GM23338 (cell line): ENCODE data around the gene ZFYVE28. TPM values are rescaled to one million over a fixed set of nuclear protein-coding genes. Genes with fewer than 3 reads are reported as not detected.

Source experiments
- ATAC-seq: fragments of 200-7000 bp; cut with Tn5 transposase; 3 replicates; pipeline ENCODE4 v1.9.1; 2020
- DNase-seq: peaks from one replicate; pipeline ENCODE4 v3.0.0-alpha.2; 2015; ENCODE audit warnings: low spot score
- H2AFZ ChIP-seq: fragments of 200-600 bp; sonication (generic); 2 replicates; pipeline ENCODE4 v1.8.0; 2016; ENCODE audit warnings: antibody characterized with exemption, mild to moderate bottlenecking, moderate library complexity
- H3F3A ChIP-seq: fragments of 200-600 bp; sonication (generic); replicated peaks from 2 replicates; pipeline ENCODE4 v1.8.0; 2017; ENCODE audit warnings: antibody characterized with exemption, mixed run types, low read depth
- H3K27ac ChIP-seq: fragments of 200-600 bp; sonication (generic); 2 replicates; pipeline ENCODE4 v1.6.1; 2016; ENCODE audit warnings: low read depth
- H3K27me3 ChIP-seq: fragments of 200-600 bp; sonication (generic); 2 replicates; pipeline ENCODE4 v1.8.0; 2016; ENCODE audit warnings: mild to moderate bottlenecking, mixed run types, moderate library complexity; ENCODE audit not compliant: insufficient read depth
- H3K36me3 ChIP-seq: fragments of 200-600 bp; sonication (generic); 2 replicates; pipeline ENCODE4 v1.8.0; 2016; ENCODE audit warnings: mild to moderate bottlenecking; ENCODE audit not compliant: insufficient read depth
- H3K4me1 ChIP-seq: fragments of 200-600 bp; sonication (generic); 2 replicates; pipeline ENCODE4 v1.8.0; 2016; ENCODE audit warnings: mild to moderate bottlenecking, moderate library complexity; ENCODE audit not compliant: insufficient read depth
- H3K4me2 ChIP-seq: fragments of 200-600 bp; sonication (generic); 2 replicates; pipeline ENCODE4 v1.7.1; 2017; ENCODE audit warnings: mixed run types
- H3K4me3 ChIP-seq: fragments of 200-600 bp; sonication (generic); 2 replicates; pipeline ENCODE4 v1.6.1; 2016; ENCODE audit warnings: mixed run types
- H3K79me2 ChIP-seq: fragments of 200-600 bp; sonication (generic); replicated peaks from 2 replicates; pipeline ENCODE4 v1.8.0; 2017; ENCODE audit warnings: mild to moderate bottlenecking; ENCODE audit not compliant: insufficient read depth
- H3K9me2 ChIP-seq: fragments of 200-600 bp; sonication (generic); 2 replicates; pipeline ENCODE4 v1.8.0; 2017; ENCODE audit not compliant: insufficient read depth
- H4K20me1 ChIP-seq: fragments of 200-600 bp; sonication (generic); replicated peaks from 2 replicates; pipeline ENCODE4 v1.8.0; 2017; ENCODE audit warnings: mild to moderate bottlenecking; ENCODE audit not compliant: insufficient read depth
- H3K27ac Mint-ChIP-seq: 2 replicates; pipeline ENCODE4 v1.8.0; 2020; ENCODE audit warnings: inconsistent platforms, mild to moderate bottlenecking, moderate library complexity, mixed read lengths
- H3K27me3 Mint-ChIP-seq: 3 replicates; pipeline ENCODE4 v1.8.0; 2022; ENCODE audit warnings: low read depth, mild to moderate bottlenecking, moderate library complexity, mixed read lengths, inconsistent platforms; ENCODE audit not compliant: insufficient read depth, poor library complexity
- H3K36me3 Mint-ChIP-seq: 3 replicates; pipeline ENCODE4 v1.8.0; 2021; ENCODE audit warnings: low read depth, mild to moderate bottlenecking, inconsistent platforms, moderate library complexity, mixed read lengths
- H3K4me1 Mint-ChIP-seq: 3 replicates; pipeline ENCODE4 v1.8.0; 2020; ENCODE audit warnings: mild to moderate bottlenecking, inconsistent platforms, mixed read lengths
- H3K4me3 Mint-ChIP-seq: 3 replicates; pipeline ENCODE4 v1.8.0; 2021; ENCODE audit warnings: moderate library complexity, mild to moderate bottlenecking, inconsistent platforms, mixed read lengths
- H3K9me3 Mint-ChIP-seq: 3 replicates; pipeline ENCODE4 v1.8.0; 2020; ENCODE audit warnings: moderate library complexity, mild to moderate bottlenecking, inconsistent platforms, mixed read lengths
- CREB1 ChIP-seq: fragments of 250-450 bp; sonication (Bioruptor Pico); IDR thresholded peaks from 2 replicates; pipeline ENCODE4 v1.5.0; 2020; ENCODE audit warnings: low read depth, mild to moderate bottlenecking, moderate library complexity
- EZH2 ChIP-seq: fragments of 200-600 bp; sonication (generic); IDR thresholded peaks from one replicate; pipeline ENCODE4 v1.8.0; 2017; ENCODE audit warnings: antibody characterized with exemption, mild to moderate bottlenecking, low read depth; ENCODE audit not compliant: unreplicated experiment
- EZH2phosphoT487 ChIP-seq: fragments of 200-600 bp; sonication (generic); IDR thresholded peaks from one replicate; pipeline ENCODE4 v1.8.1; 2018; ENCODE audit warnings: antibody characterized with exemption; ENCODE audit not compliant: unreplicated experiment
- JUNB ChIP-seq: IDR thresholded peaks from one replicate; pipeline ENCODE4 v1.6.1; 2016; ENCODE audit warnings: antibody characterized with exemption; ENCODE audit not compliant: unreplicated experiment
- NANOG ChIP-seq: IDR thresholded peaks from 2 replicates; pipeline ENCODE4 v1.6.1; 2016; ENCODE audit warnings: antibody characterized with exemption, borderline replicate concordance
- POLR2AphosphoS5 ChIP-seq: IDR thresholded peaks from 2 replicates; pipeline ENCODE4 v1.6.1; 2016; ENCODE audit warnings: antibody characterized with exemption, low read depth
- STAT1 ChIP-seq: IDR thresholded peaks from one replicate; pipeline ENCODE4 v1.6.1; 2016; ENCODE audit warnings: antibody characterized with exemption; ENCODE audit not compliant: unreplicated experiment
- ZNF114 ChIP-seq: fragments of 250-450 bp; sonication (Bioruptor Pico); IDR thresholded peaks from 2 replicates; pipeline ENCODE4 v1.5.0; 2020; ENCODE audit warnings: mild to moderate bottlenecking, moderate library complexity
- polyA plus RNA-seq: library from polyadenylated mRNA; unstranded; fragments of >200 nt; fragmentation: Nextera tagmentation; extraction: Ambion mirVana; gene quantifications from 2 replicates; pipeline ENCODE4 v1.2.1, GENCODE V29; 2016
- total RNA-seq: library from RNA; depleted of rRNA; stranded (reverse); fragments of >200 nt; shearing (Covaris generic); gene quantifications from 2 replicates; pipeline ENCODE4 v1.2.3, GENCODE V29; 2014
- TF ChIP-seq, protein P1 (sequence below): fragments of 250-450 bp; sonication (Bioruptor Pico); IDR thresholded peaks from 2 replicates; pipeline ENCODE4 v1.5.0; 2020; ENCODE audit warnings: mild to moderate bottlenecking, moderate library complexity

Gene ZFYVE28
- total and polyA plus RNA-seq, 2 experiments from 2014 or later: 2.6 to 4.6 TPM

DNA sequence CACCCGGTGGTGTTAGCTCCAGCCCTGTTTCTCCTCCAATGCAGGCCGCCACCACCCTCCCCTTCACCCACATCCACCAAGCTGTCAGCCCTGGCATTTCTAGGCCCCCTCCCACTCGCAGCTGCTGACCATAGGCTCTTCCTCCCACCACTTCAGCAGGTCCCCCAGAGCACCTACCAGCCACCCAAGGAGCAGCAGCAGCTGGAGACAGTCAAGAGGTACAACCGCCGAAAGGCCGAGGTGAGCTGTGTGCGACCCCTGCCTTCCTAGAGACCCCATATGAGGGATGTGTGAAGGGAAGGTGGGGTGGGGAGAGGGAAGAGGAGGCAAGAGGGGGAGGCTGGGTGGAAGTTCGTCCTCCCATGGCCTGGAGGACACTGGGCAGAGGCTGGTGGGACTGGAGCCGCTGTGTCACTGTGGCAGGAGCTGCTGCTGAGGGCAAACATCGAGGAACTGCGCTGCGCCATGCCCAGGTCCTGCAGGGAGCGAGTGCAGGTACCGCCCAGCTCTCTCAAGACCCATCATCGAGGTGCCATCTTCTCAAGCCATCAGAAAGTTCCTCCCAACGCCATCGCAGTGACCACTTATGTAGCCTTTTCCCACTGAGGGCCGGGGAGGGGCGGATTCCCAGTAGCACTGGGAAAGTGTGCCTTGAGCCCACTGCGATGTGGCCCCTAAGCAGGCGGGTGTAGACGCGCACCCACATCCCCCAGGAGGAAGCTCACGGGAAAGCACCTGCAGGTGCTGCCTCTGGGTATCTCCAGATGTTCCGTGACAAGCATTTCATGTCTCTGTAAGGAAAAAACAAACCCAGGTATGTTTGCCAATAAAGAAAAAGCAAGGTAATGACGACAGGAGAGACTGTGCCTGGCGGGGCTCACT, 31.3 kb upstream of the ZFYVE28 start:
- Histone ChIP-seq H3F3A (no peaks in the 10 kb centered on the region), H3K36me3 (no peaks in the 10 kb centered on the region), H2AFZ (no peak overlapping the region), H4K20me1 (no peaks in the 10 kb centered on the region), H3K4me3 (no peak overlapping the region), H3K9me2 (peaks cover 13% of the 10 kb centered on the region; the same call in 1 of the 2 replicates), H3K79me2 (no peaks in the 10 kb centered on the region), H3K4me2 (no peak overlapping the region), H3K27ac (no peak overlapping the region), H3K27me3 (no peaks in the 10 kb centered on the region), H3K4me1 (no peaks in the 10 kb centered on the region)
- Mint-ChIP-seq H3K36me3 (no peaks in the 10 kb centered on the region), H3K9me3 (no peaks in the 10 kb centered on the region), H3K27ac (no peak overlapping the region), H3K27me3 (peaks cover 7% of the 10 kb centered on the region), H3K4me1 (peaks cover 2% of the 10 kb centered on the region; the same call in 2 of the 3 replicates), H3K4me3 (no peak overlapping the region)
- DNase-seq (no peak), ATAC-seq (no peak)
- no peak for TF ChIP-seq JUNB
- no peak for TF ChIP-seq STAT1
- no peak for TF ChIP-seq EZH2
- no peak for TF ChIP-seq CREB1 (CRISPR knock-in tag)
- no peak for TF ChIP-seq NANOG

DNA sequence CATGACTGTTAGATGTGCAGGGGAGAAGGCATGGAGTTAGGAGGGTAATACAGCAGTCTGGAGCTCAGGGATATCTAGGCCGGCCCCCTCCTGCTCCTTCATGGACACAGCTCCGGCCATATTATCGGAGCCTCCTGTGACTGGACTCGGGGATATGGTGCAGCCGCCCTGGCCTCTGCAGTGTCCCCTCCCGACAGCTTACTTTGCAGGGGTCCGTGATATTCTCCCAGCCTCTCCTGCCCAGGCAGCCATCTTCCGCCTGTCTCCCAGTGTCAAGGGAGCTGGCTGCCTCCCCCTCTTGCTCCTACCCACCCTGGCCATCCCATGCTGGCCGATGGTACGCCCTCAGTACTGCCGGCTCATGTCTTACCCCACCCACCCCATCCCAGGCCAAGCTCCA, 30.6 kb upstream of the ZFYVE28 start:
- H3K4me2 ChIP-seq: no peak overlapping the region
- H3F3A ChIP-seq: no peaks in the 10 kb centered on the region
- H3K27me3 ChIP-seq: no peaks in the 10 kb centered on the region
- no peak overlapping the region for H3K4me3 ChIP-seq
- Mint-ChIP-seq H3K4me1 (peaks cover 2% of the 10 kb centered on the region; the same call in 2 of the 3 replicates), H3K36me3 (no peaks in the 10 kb centered on the region), H3K27ac (no peak overlapping the region), H3K4me3 (no peak overlapping the region), H3K9me3 (no peaks in the 10 kb centered on the region), H3K27me3 (peaks cover 7% of the 10 kb centered on the region)
- H3K79me2 ChIP-seq: no peaks in the 10 kb centered on the region
- no peaks in the 10 kb centered on the region for H3K4me1 ChIP-seq
- no peaks in the 10 kb centered on the region for H4K20me1 ChIP-seq
- ATAC-seq (no peak), DNase-seq (no peak)
- peaks cover 13% of the 10 kb centered on the region; the same call in 1 of the 2 replicates for H3K9me2 ChIP-seq
- H2AFZ ChIP-seq: no peak overlapping the region
- H3K27ac ChIP-seq: no peak overlapping the region
- H3K36me3 ChIP-seq: no peaks in the 10 kb centered on the region
- TF ChIP-seq JUNB (no peak), POLR2AphosphoS5 (no peak), NANOG (no peak)

DNA sequence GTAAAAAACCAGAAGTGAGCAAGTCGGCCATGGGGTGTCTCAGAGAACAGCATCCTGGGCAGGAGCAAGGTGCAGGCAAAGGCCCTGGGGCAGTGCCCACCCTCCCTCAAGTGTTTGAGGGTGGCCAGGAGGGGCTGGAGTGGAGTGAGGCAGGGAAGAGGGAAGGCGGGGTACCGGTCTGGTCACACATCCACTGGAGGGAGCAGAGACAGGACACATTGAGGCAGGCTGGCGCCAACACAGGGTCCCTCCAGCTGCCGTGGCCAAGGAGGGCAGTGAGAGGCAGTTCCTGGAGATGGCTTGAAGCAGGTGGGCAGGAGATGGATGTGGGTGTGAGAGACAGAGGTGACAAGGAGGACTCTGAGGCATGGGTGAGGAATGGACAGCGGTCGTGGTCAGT, 30.1 kb upstream of the ZFYVE28 start:
- no peak overlapping the region for H3K27ac ChIP-seq
- no peaks in the 10 kb centered on the region for H3K27me3 ChIP-seq
- H3K4me3 Mint-ChIP-seq: no peak overlapping the region
- H3K4me3 ChIP-seq: no peak overlapping the region
- no peaks in the 10 kb centered on the region for H3K79me2 ChIP-seq
- peaks cover 7% of the 10 kb centered on the region for H3K27me3 Mint-ChIP-seq
- no peaks in the 10 kb centered on the region for H3F3A ChIP-seq
- peaks cover 2% of the 10 kb centered on the region; the same call in 2 of the 3 replicates for H3K4me1 Mint-ChIP-seq
- no peaks in the 10 kb centered on the region for H3K36me3 Mint-ChIP-seq
- H2AFZ ChIP-seq: no peak overlapping the region
- H3K9me3 Mint-ChIP-seq: no peaks in the 10 kb centered on the region
- no peak overlapping the region for H3K27ac Mint-ChIP-seq
- peaks cover 13% of the 10 kb centered on the region; the same call in 1 of the 2 replicates for H3K9me2 ChIP-seq
- no peaks in the 10 kb centered on the region for H4K20me1 ChIP-seq
- no peak for DNase-seq
- H3K4me1 ChIP-seq: no peaks in the 10 kb centered on the region
- no peak overlapping the region for H3K4me2 ChIP-seq
- H3K36me3 ChIP-seq: no peaks in the 10 kb centered on the region
- no peak for ATAC-seq
- TF ChIP-seq CREB1 (CRISPR knock-in tag) (no peak), EZH2phosphoT487 (no peak), NANOG (no peak), ZNF114 (CRISPR knock-in tag) (no peak), JUNB (no peak), STAT1 (no peak)
- TF ChIP-seq, protein P1, sequence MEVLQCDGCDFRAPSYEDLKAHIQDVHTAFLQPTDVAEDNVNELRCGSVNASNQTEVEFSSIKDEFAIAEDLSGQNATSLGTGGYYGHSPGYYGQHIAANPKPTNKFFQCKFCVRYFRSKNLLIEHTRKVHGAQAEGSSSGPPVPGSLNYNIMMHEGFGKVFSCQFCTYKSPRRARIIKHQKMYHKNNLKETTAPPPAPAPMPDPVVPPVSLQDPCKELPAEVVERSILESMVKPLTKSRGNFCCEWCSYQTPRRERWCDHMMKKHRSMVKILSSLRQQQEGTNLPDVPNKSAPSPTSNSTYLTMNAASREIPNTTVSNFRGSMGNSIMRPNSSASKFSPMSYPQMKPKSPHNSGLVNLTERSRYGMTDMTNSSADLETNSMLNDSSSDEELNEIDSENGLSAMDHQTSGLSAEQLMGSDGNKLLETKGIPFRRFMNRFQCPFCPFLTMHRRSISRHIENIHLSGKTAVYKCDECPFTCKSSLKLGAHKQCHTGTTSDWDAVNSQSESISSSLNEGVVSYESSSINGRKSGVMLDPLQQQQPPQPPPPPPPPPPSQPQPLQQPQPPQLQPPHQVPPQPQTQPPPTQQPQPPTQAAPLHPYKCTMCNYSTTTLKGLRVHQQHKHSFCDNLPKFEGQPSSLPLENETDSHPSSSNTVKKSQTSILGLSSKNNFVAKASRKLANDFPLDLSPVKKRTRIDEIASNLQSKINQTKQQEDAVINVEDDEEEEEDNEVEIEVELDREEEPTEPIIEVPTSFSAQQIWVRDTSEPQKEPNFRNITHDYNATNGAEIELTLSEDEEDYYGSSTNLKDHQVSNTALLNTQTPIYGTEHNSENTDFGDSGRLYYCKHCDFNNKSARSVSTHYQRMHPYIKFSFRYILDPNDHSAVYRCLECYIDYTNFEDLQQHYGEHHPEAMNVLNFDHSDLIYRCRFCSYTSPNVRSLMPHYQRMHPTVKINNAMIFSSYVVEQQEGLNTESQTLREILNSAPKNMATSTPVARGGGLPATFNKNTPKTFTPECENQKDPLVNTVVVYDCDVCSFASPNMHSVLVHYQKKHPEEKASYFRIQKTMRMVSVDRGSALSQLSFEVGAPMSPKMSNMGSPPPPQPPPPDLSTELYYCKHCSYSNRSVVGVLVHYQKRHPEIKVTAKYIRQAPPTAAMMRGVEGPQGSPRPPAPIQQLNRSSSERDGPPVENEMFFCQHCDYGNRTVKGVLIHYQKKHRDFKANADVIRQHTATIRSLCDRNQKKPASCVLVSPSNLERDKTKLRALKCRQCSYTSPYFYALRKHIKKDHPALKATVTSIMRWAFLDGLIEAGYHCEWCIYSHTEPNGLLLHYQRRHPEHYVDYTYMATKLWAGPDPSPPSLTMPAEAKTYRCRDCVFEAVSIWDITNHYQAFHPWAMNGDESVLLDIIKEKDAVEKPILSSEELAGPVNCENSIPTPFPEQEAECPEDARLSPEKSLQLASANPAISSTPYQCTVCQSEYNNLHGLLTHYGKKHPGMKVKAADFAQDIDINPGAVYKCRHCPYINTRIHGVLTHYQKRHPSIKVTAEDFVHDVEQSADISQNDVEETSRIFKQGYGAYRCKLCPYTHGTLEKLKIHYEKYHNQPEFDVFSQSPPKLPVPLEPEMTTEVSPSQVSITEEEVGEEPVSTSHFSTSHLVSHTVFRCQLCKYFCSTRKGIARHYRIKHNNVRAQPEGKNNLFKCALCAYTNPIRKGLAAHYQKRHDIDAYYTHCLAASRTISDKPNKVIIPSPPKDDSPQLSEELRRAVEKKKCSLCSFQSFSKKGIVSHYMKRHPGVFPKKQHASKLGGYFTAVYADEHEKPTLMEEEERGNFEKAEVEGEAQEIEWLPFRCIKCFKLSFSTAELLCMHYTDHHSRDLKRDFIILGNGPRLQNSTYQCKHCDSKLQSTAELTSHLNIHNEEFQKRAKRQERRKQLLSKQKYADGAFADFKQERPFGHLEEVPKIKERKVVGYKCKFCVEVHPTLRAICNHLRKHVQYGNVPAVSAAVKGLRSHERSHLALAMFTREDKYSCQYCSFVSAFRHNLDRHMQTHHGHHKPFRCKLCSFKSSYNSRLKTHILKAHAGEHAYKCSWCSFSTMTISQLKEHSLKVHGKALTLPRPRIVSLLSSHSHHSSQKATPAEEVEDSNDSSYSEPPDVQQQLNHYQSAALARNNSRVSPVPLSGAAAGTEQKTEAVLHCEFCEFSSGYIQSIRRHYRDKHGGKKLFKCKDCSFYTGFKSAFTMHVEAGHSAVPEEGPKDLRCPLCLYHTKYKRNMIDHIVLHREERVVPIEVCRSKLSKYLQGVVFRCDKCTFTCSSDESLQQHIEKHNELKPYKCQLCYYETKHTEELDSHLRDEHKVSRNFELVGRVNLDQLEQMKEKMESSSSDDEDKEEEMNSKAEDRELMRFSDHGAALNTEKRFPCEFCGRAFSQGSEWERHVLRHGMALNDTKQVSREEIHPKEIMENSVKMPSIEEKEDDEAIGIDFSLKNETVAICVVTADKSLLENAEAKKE: no peak
